Tibial artery (tissue), 4 donors: Measurements from ENCODE around the gene FOXN1.

Source experiments
- DNase-seq, 2 donors: peaks; one replicate each; pipeline ENCODE4 v3.0.0-alpha.2; 2019
- H3K27ac ChIP-seq, 2 donors: fragments of 200-600 bp; sonication (generic) in 1 of 2; 1 replicate in 1 of 2; 2 replicates in 1 of 2; pipeline ENCODE4 v1.5.1; 2018 to 2019; ENCODE audit warnings: mild to moderate bottlenecking in 1 of 2
- H3K27me3 ChIP-seq, 2 donors: fragments of 200-600 bp; sonication (generic) in 1 of 2; one replicate each; pipeline versions ENCODE4 v1.5.1 to v1.6.0; 2016 to 2019
- H3K36me3 ChIP-seq, 3 donors: fragments of 200-600 bp; sonication (generic) in 2 of 3; one replicate each; pipeline ENCODE4 v1.5.1; 2016 to 2019; ENCODE audit warnings: mild to moderate bottlenecking in 2 of 3
- H3K4me1 ChIP-seq, 4 donors: fragments of 200-600 bp; sonication (generic) in 2 of 4; 1 replicate in 3 of 4; 2 replicates in 1 of 4; pipeline ENCODE4 v1.5.1; 2016 to 2019
- H3K4me3 ChIP-seq, 2 donors: fragments of 200-600 bp; sonication (generic) in 1 of 2; 1 replicate in 1 of 2; 2 replicates in 1 of 2; pipeline ENCODE4 v1.5.1; 2018 to 2019; ENCODE audit warnings: mild to moderate bottlenecking in 2 of 2
- H3K9me3 ChIP-seq, 3 donors: fragments of 200-600 bp; sonication (generic) in 1 of 3; one replicate each; pipeline ENCODE4 v1.5.1; 2016 to 2019
- intact Hi-C: fragments of 100-400 bp; cut with DNase I; formaldehyde crosslinking; loops from one replicate; pipeline ENCODE4 v1.15.0; 2023; ENCODE audit warnings: low total_unique reads
- TF ChIP-seq, protein P1 (sequence below), 2 experiments: fragments of 200-600 bp in 1 of 2; fragments of 450-650 bp in 1 of 2; IDR thresholded peaks; one replicate each; pipeline ENCODE4 v1.5.1; 2017 to 2019; ENCODE audit warnings: antibody characterized with exemption in 2 of 2, mild to moderate bottlenecking in 1 of 2, moderate library complexity in 1 of 2

FOXN1 gene

DNA sequence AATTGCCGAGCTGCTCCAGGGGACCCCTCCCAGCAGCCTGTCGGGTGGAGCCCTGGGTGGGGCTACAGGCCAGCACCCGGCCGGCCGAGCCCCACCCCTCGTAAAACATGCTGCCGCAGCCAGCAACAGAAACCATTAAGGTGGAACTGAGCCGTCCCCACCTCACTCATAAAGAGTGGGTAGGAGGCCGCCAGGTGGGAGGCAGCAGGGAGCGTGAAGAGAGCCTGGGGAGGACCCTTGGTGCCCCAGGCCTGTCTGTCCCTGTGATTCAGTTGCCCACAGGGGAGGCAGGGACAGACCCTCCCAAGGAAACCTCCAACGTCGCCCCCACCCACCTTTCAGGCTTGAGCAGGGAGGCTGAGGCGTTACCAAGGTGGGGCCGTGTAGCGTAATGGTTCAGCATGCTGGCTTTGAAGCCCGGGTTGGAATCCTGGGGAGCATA is 8.4 kb downstream of the FOXN1 start:
- no peak for DNase-seq
- intact Hi-C loops: no loop called here
- Histone ChIP-seq H3K4me1 (no peaks in the 10 kb centered on the region), H3K36me3 (no peaks in the 10 kb centered on the region), H3K4me3 (no peak overlapping the region), H3K9me3 (no peaks in the 10 kb centered on the region), H3K27me3 (peaks cover 0 to 46% of the 10 kb centered on the region in 2 donors), H3K27ac (no peak overlapping the region)
- TF ChIP-seq, protein P1, sequence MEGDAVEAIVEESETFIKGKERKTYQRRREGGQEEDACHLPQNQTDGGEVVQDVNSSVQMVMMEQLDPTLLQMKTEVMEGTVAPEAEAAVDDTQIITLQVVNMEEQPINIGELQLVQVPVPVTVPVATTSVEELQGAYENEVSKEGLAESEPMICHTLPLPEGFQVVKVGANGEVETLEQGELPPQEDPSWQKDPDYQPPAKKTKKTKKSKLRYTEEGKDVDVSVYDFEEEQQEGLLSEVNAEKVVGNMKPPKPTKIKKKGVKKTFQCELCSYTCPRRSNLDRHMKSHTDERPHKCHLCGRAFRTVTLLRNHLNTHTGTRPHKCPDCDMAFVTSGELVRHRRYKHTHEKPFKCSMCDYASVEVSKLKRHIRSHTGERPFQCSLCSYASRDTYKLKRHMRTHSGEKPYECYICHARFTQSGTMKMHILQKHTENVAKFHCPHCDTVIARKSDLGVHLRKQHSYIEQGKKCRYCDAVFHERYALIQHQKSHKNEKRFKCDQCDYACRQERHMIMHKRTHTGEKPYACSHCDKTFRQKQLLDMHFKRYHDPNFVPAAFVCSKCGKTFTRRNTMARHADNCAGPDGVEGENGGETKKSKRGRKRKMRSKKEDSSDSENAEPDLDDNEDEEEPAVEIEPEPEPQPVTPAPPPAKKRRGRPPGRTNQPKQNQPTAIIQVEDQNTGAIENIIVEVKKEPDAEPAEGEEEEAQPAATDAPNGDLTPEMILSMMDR (IDR thresholded peaks at IDR 0.05): no peak

DNA sequence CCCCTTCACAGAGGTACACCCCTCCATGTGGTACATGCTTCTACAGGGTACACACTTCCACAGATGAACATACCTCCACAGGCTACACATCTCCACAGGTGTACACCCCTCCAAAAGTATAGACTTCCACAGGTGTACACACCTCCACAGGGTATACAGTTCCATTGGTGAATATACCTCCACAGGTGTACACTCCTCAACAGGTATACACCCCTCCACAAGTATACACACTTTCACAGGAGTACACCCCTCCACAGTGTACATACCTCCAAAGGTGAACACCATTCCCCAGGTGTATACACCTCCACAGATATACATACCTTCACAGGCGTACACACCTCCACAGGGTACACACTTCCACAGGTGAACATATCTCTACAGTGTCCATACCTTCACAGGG is 9.4 kb downstream of the FOXN1 start:
- no peaks in the 10 kb centered on the region for H3K4me1 ChIP-seq
- TF ChIP-seq, protein P1 (IDR thresholded peaks at IDR 0.05): no peak
- no peaks in the 10 kb centered on the region for H3K36me3 ChIP-seq
- H3K4me3 ChIP-seq: no peak overlapping the region
- H3K27ac ChIP-seq: no peak overlapping the region
- intact Hi-C loops: no loop called here
- DNase-seq: no peak
- peaks cover 0 to 38% of the 10 kb centered on the region in 2 donors for H3K27me3 ChIP-seq
- H3K9me3 ChIP-seq: no peaks in the 10 kb centered on the region

- Histone ChIP-seq H3K27ac (no peak overlapping the region), H3K36me3 (no peaks in the 10 kb centered on the region), H3K4me3 (no peak overlapping the region), H3K9me3 (no peaks in the 10 kb centered on the region), H3K4me1 (peaks cover 0 to 4% (median 0%) of the 10 kb centered on the region in 4 donors), H3K27me3 (peaks cover 0 to 15% of the 10 kb centered on the region in 2 donors)
- DNase-seq: no peak
- intact Hi-C loops: no loop called here
- TF ChIP-seq, protein P1 (IDR thresholded peaks at IDR 0.05): no peak
Measured at GRCh38 chr17:28518132-28518531, 12.0 kb downstream of the FOXN1 start.

DNA sequence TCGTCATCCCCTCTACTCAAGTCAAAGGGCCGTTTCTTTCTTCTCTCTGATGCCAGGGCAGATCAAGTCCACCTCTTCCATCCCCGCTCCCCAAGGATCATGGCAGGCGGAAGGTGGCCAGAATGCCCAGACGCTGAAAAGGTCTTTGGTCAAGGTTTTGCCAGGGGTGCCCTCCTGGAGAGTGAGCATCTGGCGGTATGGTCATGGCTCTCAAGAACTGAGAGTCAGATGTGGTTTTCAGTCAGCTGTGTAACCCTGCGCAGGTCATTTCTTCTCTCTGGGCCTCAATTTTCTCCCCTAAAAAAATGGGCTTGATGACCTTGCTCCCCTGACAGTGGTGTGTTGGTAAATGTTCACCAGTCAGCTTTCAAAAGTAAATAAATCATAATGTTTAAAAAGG is 12.4 kb downstream of the FOXN1 start:
- H3K4me3 ChIP-seq: no peak overlapping the region

DNA sequence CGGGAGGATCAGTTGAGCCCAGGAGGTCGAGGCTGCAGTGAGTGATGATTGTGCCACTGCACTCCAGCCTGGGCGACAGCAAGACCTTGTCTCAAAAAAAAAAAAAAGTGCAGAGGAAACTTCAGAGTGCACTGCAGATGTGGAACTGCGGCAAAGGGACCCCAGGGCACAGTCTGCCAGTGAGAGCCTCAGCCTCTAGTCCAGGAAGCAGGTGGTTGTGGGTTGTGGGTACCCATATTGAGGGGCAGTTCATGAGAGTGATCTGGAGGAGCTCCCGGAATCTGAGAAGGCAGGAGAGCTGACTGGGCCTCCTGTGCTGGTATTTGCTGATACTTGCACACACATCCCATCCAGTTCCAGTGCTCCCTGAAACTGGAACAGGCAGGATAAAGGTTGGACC is 13.1 kb downstream of the FOXN1 start:
- intact Hi-C loops: no loop called here

More for the DNA sequence above, 12.4 kb downstream of the FOXN1 start:
- DNase-seq: no peak
- TF ChIP-seq, protein P1 (IDR thresholded peaks at IDR 0.05): no peak
- peaks cover 0 to 12% of the 10 kb centered on the region in 2 donors for H3K27me3 ChIP-seq
- no peak overlapping the region for H3K27ac ChIP-seq
- no peaks in the 10 kb centered on the region for H3K36me3 ChIP-seq
- intact Hi-C loops: no loop called here
- peaks cover 0 to 4% (median 0%) of the 10 kb centered on the region in 4 donors for H3K4me1 ChIP-seq
- H3K9me3 ChIP-seq: no peaks in the 10 kb centered on the region

More for the DNA sequence above, 13.1 kb downstream of the FOXN1 start:
- no peaks in the 10 kb centered on the region for H3K9me3 ChIP-seq
- H3K4me1 ChIP-seq: peaks cover 0 to 4% (median 0%) of the 10 kb centered on the region in 4 donors
- H3K36me3 ChIP-seq: no peaks in the 10 kb centered on the region
- DNase-seq: no peak
- TF ChIP-seq, protein P1 (IDR thresholded peaks at IDR 0.05): no peak
- H3K27me3 ChIP-seq: peaks cover 0 to 6% of the 10 kb centered on the region in 2 donors
- no peak overlapping the region for H3K27ac ChIP-seq
- no peak overlapping the region for H3K4me3 ChIP-seq
